Central memory CD4-positive, alpha-beta T cell (primary cell): Measurements from ENCODE around the gene CYRIA.

Experiments used
- DNase-seq: peaks from one replicate; pipeline ENCODE4 v3.0.0; 2022

The CYRIA gene

DNA sequence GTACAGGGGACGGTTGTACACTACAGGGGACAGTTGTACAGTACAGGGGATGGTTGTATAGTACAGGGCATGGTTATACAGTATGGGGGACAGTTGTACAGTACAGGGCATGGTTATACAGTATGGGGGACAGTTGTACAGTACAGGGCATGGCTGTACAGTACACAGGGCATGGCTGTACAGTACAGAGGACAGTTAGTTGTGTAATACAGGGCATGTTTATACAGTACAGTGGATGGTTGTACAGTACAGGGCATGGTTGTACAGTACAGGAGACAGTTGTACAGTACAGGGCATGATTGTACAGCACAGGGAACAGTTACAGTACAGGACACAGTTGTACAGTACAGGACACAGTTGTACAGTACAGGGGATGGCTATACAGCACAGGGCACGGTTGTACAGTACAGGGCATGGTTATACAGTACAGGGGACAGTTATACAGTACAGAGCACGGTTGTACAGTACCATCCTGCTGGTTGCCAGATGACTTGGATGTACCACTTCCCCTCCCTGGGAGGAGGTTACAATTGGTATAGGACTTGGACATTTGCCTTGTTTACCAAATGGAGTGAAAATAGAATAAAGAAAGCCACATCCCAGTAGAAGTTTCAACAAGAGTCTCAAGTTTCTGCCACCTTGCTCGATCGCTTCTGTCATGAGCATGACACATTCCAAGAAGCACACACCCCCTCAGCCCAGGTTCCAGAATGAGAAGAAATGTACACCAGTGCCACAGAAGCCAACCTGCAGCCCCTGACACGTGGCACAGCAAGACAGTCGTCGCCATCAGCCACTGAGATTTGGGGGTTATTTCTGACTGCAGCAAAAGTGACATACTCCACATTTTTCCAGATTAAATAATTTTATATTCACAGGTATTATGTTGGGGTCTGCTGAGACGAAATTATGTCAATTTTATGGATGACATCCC lies 16.0 kb downstream of the CYRIA start:
- DNase-seq, result no peak

DNA sequence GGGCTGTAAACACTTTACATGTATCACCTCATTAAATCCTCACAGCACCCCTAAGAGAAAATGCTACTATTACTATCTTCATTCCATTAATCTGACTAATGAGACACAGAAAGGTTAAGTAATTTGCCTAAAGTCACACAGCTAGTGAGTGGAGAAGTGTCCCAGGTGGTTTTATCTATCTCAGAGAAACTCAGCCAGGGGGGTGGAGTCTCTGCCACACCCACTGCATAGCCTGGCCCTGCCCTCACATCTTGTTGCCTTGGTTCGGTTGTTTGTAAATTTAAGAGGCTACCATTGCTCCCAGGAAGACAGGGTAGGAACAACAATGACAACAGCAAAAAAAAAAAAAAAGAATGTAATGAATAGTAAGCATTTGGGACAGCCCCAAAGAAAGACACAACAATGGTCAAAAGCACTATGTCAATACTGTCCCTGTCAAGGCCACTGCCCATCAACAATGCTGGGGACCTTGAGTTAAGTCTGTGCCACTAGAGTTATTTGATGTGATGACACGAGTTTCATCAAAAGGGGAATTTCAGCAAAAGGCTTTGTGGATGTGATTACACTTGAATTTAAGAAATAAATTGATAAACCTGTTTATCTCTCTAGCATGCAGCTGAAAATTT lies 17.5 kb downstream of the CYRIA start:
- DNase-seq, result no peak

DNA sequence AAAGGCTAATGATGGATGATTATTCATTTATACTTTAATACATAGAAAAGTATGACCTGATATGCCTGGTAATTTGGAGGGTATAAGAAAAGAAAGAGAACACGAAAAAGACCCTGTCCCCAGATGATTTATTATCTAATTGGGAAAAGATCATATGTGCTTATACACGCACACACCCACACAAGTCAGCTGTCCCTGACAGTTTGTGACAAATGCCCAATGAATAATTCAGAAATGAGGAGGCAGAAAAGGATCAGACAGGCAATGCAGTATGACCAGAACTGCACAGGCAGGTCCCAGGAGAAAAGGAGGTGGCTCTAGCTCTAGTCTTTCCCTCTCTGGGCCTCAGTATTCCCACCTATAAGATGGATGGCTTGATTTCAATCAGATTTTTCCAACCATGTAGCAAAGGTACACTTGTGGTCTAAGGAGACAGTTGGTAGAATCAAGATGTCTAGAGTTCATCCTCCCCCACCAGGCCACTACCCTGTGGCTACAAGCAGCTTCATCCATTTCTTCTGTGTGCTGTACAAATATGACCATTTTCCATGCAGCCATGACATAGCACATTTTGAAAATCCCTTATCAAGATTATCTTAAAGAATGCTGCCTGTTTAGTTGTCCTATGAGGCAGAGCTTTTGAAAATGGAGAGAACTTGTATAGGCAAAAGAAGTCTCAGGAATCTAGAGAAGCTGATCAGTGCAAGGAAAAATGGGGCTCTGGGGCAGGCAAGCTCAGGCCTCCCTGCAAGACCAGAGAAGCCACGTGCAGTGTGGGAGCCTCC lies 19.7 kb downstream of the CYRIA start:
- no peak for DNase-seq

- no peak for DNase-seq
Observed at GRCh38 chr2:16645088-16645487, 20.5 kb downstream of the CYRIA start.

GRCh38 chr2:16644221-16644925 lies 21.3 kb downstream of the CYRIA start:
- no peak for DNase-seq

GRCh38 chr2:16643099-16643498 lies 22.5 kb downstream of the CYRIA start:
- no peak for DNase-seq

GRCh38 chr2:16642088-16642487 lies 23.5 kb downstream of the CYRIA start:
- DNase-seq, result no peak

GRCh38 chr2:16641509-16641908 lies 24.1 kb downstream of the CYRIA start:
- no peak for DNase-seq

- DNase-seq, result no peak
Observed at GRCh38 chr2:16640867-16641266, 24.8 kb downstream of the CYRIA start.

GRCh38 chr2:16640001-16640700 lies 25.5 kb downstream of the CYRIA start:
- DNase-seq, result no peak

- DNase-seq, result no peak
Observed at GRCh38 chr2:16639431-16639830, 26.2 kb downstream of the CYRIA start.

GRCh38 chr2:16638946-16639345 lies 26.7 kb downstream of the CYRIA start:
- no peak for DNase-seq

DNA sequence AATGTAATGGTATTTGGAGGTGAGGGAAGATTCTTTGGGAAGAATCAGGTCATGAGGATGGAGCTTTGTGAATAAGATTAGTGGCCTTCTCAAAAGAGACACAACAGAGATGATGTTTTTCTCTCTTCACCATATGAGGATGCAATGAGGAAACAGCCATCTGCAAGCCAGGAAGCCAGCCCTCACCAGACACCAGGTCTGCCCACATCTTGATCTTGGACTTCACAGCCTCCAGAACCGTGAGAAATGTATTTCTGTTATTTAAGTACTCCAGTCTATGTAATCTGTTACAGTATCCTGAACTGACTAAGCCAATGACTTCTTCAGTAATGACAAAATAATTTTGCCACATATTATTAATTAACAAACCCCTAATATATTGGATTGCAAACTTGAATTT lies 28.3 kb downstream of the CYRIA start:
- DNase-seq, result no peak

DNA sequence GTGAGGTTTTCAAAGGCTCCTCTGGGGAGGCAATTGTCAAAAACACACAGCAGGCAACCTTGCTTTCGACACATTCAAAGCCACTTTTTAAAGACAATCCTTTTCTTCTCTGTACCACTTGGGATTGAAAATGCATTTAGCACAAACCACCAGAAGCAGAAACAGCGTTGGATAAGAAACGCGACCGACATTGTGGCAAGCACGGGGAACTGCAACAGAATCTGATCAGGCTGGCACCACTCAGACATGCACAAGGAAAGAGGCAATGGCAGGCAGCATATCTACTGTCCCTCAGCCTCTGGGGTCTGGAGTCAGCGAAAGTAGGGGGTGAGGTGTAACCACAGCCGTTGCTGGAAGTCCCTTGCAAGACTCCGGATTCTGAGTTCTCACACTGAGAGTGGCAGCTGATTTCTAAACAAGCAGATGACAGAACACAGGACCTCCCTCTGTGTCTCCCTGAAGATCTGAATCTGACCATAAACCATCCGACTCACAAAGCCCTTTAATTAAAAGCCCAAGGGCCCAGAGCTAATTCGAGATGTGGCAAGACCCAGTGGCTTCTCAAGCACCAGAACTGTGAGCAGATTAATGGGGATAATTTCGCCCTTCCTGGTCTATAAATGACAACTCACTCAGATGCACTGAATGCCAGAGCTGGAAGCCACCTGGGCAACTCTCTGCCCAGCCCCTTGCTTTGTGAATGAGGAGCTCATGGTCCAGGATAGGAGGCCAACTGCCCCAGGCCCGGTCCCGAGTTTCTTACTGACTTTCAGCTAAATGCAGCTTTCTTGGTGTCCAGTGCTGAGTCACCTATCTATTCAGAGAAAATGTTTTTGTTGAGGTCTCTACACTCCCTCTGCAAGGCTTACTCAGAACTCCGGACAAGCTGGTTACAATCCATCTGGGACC lies 29.6 kb downstream of the CYRIA start:
- DNase-seq, result no peak

DNA sequence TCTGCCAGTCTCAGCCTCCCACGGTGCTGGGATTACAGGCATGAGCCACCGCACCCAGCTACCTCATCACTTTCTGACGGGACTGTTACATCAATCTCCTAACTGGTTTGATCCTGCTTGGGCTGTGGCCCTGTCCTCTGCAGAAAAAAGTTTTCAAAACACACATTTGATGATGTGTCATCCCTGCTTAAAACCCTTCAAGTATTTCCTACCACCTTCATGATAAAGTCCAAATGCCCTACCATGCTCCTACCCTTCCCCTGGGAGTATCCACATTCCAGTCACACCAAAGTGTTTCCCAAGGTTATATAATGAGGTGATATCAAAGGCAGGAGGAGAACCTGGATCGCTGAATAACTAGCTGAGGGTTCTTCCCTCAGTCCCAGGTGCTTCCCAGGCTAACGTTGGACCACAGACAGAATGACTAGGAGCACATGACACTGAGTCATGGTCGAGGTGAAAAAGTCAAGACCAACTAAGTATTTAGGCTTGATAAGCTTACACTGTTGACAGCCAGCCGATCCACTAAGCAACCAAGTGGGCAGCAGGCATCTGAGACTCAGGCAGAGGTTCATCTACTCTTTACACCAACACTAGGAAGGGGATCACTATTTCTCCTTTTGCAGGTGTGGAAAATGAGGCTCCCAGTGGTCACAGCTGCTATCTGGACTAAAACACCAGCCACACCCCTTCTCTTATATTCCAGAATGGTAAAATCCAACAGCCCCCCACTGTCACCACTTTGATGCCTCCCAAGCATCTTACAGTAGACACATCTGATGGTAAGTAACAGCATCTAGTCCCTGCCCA lies 31.8 kb downstream of the CYRIA start:
- DNase-seq, result no peak

DNA sequence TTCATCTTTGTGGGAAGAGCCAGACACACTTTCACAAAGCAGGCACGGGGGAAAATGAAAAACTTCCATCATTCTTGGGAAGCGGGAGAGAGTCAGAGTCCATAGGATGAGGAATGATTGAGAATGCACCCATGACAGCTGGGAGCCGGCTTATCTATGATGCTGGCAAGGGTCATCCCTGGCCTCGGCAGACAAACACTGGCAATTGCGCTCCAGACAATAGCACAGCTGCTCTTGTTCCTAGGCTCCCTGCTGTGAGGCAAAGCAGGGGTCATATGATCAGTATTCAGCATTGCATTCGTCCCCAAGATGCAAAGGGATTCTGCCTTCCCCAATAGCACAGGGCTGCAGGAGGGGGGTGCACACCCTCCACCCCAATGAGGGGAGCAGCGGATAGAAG lies 33.0 kb downstream of the CYRIA start:
- no peak for DNase-seq

DNA sequence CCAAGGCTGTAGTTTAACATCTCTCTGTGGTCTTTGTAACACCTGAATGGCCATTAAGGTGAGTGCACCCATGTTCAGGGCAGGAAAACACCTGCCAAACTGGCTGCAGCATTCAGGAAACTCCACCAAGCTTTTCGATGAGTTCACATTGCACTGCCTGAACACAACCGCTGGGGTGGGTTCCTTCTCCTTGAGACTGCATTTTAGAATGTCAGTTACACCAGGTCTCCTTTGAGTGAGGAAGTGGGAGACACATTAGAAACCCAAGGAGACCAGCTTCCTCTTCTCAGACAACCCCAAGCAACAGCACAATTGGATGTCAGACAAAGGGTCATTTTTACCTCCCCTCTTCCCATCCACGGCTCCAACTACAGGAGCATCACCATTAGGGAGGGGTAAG lies 35.2 kb downstream of the CYRIA start:
- no peak for DNase-seq

- DNase-seq, result no peak
Observed at GRCh38 chr2:16629770-16630169, 35.9 kb downstream of the CYRIA start.

DNA sequence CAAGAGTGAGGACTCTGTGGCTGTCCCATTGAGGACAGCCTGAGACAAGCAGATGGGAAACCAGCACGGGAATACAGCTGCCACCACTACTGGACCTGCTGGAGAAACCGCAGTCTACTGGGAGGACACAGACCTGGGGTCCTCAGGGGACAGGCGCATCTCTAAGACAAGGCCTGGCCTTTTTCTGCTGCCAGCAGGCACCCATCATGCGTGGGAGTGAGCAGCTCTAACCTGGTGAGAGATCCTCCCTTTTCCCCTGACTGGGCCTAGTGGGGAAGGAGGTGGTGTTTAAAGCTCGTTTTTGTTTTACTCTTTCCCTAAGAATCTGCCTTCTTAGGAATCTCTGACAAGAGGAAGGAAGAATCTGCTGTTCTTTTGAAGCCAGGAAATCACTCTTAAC lies 36.6 kb downstream of the CYRIA start:
- DNase-seq, result no peak

GRCh38 chr2:16628314-16628713 lies 37.3 kb downstream of the CYRIA start:
- DNase-seq, result no peak
